Occipital lobe (tissue), 2 donors: Measurements from ENCODE around the gene CCDC159. TPM values are rescaled to one million over a fixed set of nuclear protein-coding genes. Genes with fewer than 3 reads are reported as not detected.

Experiments used
- DNase-seq: peaks from one replicate; lab custom pipeline; 2025; lab: John Stamatoyannopoulos, UW
- total RNA-seq: library from RNA; depleted of rRNA; stranded (reverse); fragments of >200 nt; gene quantifications from one replicate; pipeline ENCODE4 v1.2.3, GENCODE V29; 2014

The CCDC159 gene
- total RNA-seq, 1 donor from 2014 or later, result 2.3 TPM

- DNase-seq, result no peak
Observed at GRCh38 chr19:11390359-11390758, 44.0 kb downstream of the CCDC159 start.

DNA sequence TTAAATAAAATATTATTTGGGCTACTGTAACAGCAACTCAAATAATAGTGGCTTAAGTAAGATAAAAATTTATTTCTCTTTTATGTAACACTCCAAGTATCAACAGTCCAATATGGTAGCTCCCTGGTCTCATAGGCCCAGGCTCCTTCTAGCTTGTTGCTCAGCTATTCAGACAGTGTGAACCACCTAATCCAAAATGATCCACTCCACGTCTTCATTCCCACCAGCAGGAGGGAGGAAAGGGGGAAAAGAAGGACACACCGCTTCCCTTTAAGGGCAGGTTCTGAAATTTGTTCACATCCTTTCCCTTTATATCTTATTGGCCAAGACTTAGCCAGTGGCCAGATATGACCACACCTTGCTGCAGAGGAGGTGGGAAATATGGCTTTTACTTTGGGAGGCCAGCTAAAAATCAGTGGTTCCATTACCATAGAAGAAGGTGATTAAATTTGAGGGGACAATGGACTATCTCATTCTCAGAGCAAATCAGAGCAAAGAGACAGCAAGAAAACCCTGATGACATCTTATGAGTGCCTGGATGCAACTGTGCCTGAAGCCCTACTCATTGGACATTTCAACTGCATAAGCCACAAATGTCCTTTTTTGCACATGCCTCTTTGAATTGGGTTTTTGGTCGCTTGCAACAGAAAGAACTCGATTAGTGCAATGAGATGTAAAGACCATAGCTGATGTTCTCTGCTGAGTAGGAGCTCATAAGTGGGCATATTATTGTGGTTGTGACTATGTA is 44.8 kb downstream of the CCDC159 start:
- no peak for DNase-seq

DNA sequence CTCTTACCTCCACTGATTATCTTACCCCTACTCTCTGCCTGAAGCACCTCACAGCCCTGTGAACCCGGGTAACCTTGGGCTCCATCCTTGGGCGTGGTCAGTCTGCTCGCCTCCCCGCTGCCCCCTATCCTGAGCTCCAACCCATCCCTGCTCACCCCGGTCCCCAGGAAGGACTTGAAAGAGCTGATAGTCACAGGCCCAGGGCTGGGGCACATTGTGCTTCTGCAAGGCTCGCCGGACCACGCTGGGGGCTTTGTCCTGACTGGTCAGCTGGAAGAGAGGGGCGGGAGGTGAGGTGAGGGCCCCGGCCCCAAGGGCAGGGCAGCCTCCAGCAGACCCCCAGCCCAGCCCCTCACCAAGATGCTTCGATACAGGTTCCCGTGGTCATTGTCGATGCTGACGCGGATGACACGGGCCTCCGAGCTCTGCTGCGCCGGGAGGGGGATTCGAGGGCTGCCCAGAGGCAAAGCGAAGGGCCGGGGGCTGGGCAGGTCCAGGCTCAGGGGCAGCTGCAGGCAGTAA is 50.8 kb downstream of the CCDC159 start:
- DNase-seq, result no peak

DNA sequence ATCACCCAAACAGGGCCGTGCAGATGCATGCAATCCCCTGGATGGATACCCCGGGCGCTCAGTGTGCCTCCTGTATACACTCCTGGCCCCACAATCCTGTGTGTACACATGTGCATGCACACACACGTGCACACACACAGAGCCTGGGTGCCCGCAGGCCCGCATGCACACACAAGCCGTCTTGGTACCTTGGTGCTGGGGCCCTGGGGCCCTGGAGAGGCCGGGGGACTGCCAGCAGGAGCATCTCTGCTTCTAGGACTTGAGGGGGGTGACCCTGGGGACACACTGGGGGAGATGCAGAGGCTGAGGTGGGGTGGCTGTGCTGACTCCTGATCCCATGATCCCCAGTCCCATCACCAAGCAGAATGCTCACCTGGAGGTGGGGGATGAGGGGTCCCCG is 53.3 kb downstream of the CCDC159 start:
- no peak for DNase-seq

GRCh38 chr19:11400798-11401197 is 54.5 kb downstream of the CCDC159 start:
- DNase-seq, result no peak

DNA sequence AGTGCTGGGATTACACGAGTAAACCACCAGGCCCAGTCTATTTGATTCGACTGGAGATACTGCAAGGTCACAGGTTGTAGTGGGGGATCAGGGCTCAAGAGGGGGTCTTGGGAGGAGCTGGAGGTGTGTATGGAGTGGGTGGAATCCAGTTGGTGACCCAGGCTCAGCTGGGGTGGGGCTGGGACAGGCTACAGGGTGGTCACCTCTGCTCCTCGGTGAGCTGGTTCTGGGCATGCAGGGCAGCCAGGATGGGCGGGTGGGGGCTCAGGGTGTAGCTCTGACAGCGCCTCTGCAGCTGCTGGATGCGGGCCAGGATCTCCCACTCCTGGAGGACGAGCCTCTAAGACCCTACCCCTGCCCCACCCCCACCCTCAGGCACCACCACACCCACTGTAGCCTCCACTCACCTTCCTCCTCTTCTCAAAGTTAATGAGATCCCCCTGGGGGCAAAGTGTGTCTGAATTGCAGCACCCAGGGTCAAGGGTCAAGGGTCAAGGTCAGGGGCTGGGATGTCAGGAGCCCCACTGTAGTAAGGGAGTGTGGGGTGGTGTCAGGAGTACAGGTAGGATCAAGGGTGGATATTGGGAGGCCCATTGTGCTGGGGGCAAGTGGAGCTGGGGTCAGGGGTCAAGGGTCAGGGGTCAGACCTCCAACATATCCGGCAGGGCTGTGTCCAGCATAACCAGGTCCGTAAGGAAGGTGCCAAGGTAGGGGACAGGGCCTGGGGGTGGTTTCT is 55.7 kb downstream of the CCDC159 start:
- DNase-seq, result no peak

Other genes starting within 250 kb of the CCDC159 start
- 6.4 TPM for gene SPC24, start 190.7 kb upstream of the CCDC159 start, total RNA-seq
- 10.6 TPM for gene KANK2, start 149.0 kb upstream of the CCDC159 start, total RNA-seq
- gene ANGPTL8, start 106.9 kb upstream of the CCDC159 start, total RNA-seq, result not detected
- 1.7 TPM for gene DOCK6, start 84.0 kb upstream of the CCDC159 start, total RNA-seq
- gene TSPAN16, start 50.4 kb upstream of the CCDC159 start, total RNA-seq, result not detected
- gene RAB3D, start 6.9 kb upstream of the CCDC159 start, total RNA-seq, result 24.0 TPM
- gene TMEM205, start 251 bp upstream of the CCDC159 start, total RNA-seq, result 28.7 TPM
- gene PLPPR2, start 8.9 kb downstream of the CCDC159 start, total RNA-seq, result 28.2 TPM
- gene SWSAP1, start 28.1 kb downstream of the CCDC159 start, total RNA-seq, result 1.6 TPM
- 4.8 TPM for gene EPOR, start 37.8 kb downstream of the CCDC159 start, total RNA-seq
- gene RGL3, start 72.8 kb downstream of the CCDC159 start, total RNA-seq, result not detected
- gene ODAD3, start 88.6 kb downstream of the CCDC159 start, total RNA-seq, result 0.47 TPM
- gene PRKCSH, start 89.1 kb downstream of the CCDC159 start, total RNA-seq, result 60.2 TPM
- 105 TPM for gene ELAVL3, start 134.5 kb downstream of the CCDC159 start, total RNA-seq
- gene ZNF653, start 159.3 kb downstream of the CCDC159 start, total RNA-seq, result 8.3 TPM
- 25.3 TPM for gene ECSIT, start 182.6 kb downstream of the CCDC159 start, total RNA-seq
- not detected for gene CNN1, start 192.3 kb downstream of the CCDC159 start, total RNA-seq
- 14.2 TPM for gene ELOF1, start 212.7 kb downstream of the CCDC159 start, total RNA-seq
- 0.78 TPM for gene ACP5, start 231.1 kb downstream of the CCDC159 start, total RNA-seq